ENCODE measurements around the gene CA10.

DNA sequence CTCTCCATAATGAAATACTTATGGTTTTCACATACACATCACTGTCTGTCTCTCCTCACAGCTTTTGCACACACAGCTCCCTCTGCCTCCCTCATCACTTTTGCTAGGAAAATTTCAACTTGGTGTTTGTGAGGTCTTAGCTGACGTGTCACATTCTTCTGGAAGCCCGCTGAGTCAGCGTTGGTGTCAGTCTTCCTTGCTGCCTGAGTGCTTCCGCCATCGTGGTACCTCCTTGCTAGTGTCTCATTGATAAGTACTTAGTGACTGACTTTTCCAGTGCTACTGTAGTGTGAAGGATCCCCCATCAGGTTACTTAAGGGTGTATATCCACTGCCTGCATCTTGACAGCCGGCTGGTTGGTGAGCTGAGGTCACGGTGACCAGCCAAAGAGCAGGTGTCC, 33.5 kb downstream of the CA10 start:
- TF ChIP-seq, protein P1, sequence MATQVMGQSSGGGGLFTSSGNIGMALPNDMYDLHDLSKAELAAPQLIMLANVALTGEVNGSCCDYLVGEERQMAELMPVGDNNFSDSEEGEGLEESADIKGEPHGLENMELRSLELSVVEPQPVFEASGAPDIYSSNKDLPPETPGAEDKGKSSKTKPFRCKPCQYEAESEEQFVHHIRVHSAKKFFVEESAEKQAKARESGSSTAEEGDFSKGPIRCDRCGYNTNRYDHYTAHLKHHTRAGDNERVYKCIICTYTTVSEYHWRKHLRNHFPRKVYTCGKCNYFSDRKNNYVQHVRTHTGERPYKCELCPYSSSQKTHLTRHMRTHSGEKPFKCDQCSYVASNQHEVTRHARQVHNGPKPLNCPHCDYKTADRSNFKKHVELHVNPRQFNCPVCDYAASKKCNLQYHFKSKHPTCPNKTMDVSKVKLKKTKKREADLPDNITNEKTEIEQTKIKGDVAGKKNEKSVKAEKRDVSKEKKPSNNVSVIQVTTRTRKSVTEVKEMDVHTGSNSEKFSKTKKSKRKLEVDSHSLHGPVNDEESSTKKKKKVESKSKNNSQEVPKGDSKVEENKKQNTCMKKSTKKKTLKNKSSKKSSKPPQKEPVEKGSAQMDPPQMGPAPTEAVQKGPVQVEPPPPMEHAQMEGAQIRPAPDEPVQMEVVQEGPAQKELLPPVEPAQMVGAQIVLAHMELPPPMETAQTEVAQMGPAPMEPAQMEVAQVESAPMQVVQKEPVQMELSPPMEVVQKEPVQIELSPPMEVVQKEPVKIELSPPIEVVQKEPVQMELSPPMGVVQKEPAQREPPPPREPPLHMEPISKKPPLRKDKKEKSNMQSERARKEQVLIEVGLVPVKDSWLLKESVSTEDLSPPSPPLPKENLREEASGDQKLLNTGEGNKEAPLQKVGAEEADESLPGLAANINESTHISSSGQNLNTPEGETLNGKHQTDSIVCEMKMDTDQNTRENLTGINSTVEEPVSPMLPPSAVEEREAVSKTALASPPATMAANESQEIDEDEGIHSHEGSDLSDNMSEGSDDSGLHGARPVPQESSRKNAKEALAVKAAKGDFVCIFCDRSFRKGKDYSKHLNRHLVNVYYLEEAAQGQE (IDR thresholded peaks at IDR 0.05; ENCODE audit: insufficient replicate concordance, low read depth): no peak
- TF ChIP-seq, protein P2, sequence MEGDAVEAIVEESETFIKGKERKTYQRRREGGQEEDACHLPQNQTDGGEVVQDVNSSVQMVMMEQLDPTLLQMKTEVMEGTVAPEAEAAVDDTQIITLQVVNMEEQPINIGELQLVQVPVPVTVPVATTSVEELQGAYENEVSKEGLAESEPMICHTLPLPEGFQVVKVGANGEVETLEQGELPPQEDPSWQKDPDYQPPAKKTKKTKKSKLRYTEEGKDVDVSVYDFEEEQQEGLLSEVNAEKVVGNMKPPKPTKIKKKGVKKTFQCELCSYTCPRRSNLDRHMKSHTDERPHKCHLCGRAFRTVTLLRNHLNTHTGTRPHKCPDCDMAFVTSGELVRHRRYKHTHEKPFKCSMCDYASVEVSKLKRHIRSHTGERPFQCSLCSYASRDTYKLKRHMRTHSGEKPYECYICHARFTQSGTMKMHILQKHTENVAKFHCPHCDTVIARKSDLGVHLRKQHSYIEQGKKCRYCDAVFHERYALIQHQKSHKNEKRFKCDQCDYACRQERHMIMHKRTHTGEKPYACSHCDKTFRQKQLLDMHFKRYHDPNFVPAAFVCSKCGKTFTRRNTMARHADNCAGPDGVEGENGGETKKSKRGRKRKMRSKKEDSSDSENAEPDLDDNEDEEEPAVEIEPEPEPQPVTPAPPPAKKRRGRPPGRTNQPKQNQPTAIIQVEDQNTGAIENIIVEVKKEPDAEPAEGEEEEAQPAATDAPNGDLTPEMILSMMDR (IDR thresholded peaks at IDR 0.05; ENCODE audit: insufficient read depth, low read length): no peak
- TF ChIP-seq GABPA (IDR thresholded peaks at IDR 0.05; ENCODE audit: low read depth): no peak

Data from HL-60 (cell line).